Neural progenitor cell (in vitro differentiated cells): ENCODE data around the gene ENTPD5. TPM values are rescaled to one million over a fixed set of nuclear protein-coding genes. Genes with fewer than 3 reads are reported as not detected.
"Not testable (repeated sequence)": the region's sequence is repeated elsewhere in the genome, so short reads cannot be mapped to it uniquely, and the experiment has no call there.

Experiments used
- DNase-seq: peaks from one replicate; pipeline ENCODE4 v3.0.0-alpha.2; 2016; ENCODE audit warnings: low spot score
- H2AFZ ChIP-seq: fragments of 200-600 bp; sonication (generic); replicated peaks from 2 replicates; pipeline ENCODE4 v1.6.1; 2016; ENCODE audit warnings: antibody characterized with exemption
- H3F3A ChIP-seq: fragments of 200-600 bp; sonication (generic); 2 replicates; pipeline ENCODE4 v1.6.1; 2016; ENCODE audit warnings: antibody characterized with exemption, low read depth
- H3K27ac ChIP-seq: fragments of 200-600 bp; sonication (generic); 2 replicates; pipeline ENCODE4 v1.5.1; 2016; ENCODE audit warnings: mild to moderate bottlenecking
- H3K27me3 ChIP-seq: fragments of 200-600 bp; sonication (generic); 2 replicates; pipeline ENCODE4 v1.6.1; 2016; ENCODE audit warnings: mild to moderate bottlenecking, moderate library complexity
- H3K36me3 ChIP-seq: fragments of 200-600 bp; sonication (generic); 2 replicates; pipeline ENCODE4 v1.5.1; 2016
- H3K4me1 ChIP-seq: fragments of 200-600 bp; sonication (generic); 2 replicates; pipeline ENCODE4 v1.6.1; 2016; ENCODE audit warnings: mixed run types
- H3K4me2 ChIP-seq: fragments of 200-600 bp; sonication (generic); 2 replicates; pipeline ENCODE4 v1.6.1; 2016
- H3K4me3 ChIP-seq: fragments of 200-600 bp; sonication (generic); 2 replicates; pipeline ENCODE4 v1.5.1; 2016
- H3K79me2 ChIP-seq: fragments of 200-600 bp; sonication (generic); 2 replicates; pipeline ENCODE4 v1.6.1; 2016; ENCODE audit warnings: low read depth
- H3K9ac ChIP-seq: fragments of 200-600 bp; sonication (generic); 2 replicates; pipeline ENCODE4 v1.6.1; 2016
- H3K9me3 ChIP-seq: fragments of 200-600 bp; sonication (generic); 2 replicates; pipeline ENCODE4 v1.5.1; 2016; ENCODE audit warnings: low read depth
- H4K20me1 ChIP-seq: fragments of 200-600 bp; sonication (generic); 2 replicates; pipeline ENCODE4 v1.6.1; 2016; ENCODE audit warnings: low read depth
- H3K27ac Mint-ChIP-seq: 3 replicates; pipeline ENCODE4 v1.8.0; 2021; ENCODE audit warnings: mixed read lengths
- H3K27me3 Mint-ChIP-seq: 2 replicates; pipeline ENCODE4 v1.8.0; 2022; ENCODE audit warnings: low read depth, mild to moderate bottlenecking, inconsistent platforms, moderate library complexity, mixed read lengths; ENCODE audit not compliant: insufficient read depth
- H3K36me3 Mint-ChIP-seq: 3 replicates; pipeline ENCODE4 v1.8.0; 2021; ENCODE audit warnings: mixed read lengths
- H3K4me1 Mint-ChIP-seq: 3 replicates; pipeline ENCODE4 v1.8.0; 2021; ENCODE audit warnings: mixed read lengths
- H3K4me3 Mint-ChIP-seq: 3 replicates; pipeline ENCODE4 v1.8.0; 2021; ENCODE audit warnings: mild to moderate bottlenecking, moderate library complexity, mixed read lengths
- H3K9me3 Mint-ChIP-seq: 3 replicates; pipeline ENCODE4 v1.8.0; 2020; ENCODE audit warnings: mixed read lengths
- EZH2 ChIP-seq: fragments of 200-600 bp; sonication (generic); IDR thresholded peaks from 2 replicates; pipeline ENCODE4 v1.6.1; 2017; ENCODE audit warnings: antibody characterized with exemption, mild to moderate bottlenecking, moderate library complexity
- EZH2phosphoT487 ChIP-seq: fragments of 200-600 bp; sonication (generic); IDR thresholded peaks from 2 replicates; pipeline ENCODE4 v1.6.1; 2017; ENCODE audit warnings: antibody characterized with exemption
- total RNA-seq: library from RNA; depleted of rRNA; stranded (reverse); fragments of >200 nt; gene quantifications from 2 replicates; pipeline ENCODE4 v1.2.3, GENCODE V29; 2015; ENCODE audit warnings: low replicate concordance
- TF ChIP-seq, protein P1 (sequence below): fragments of 200-600 bp; sonication (generic); IDR thresholded peaks from 2 replicates; pipeline ENCODE4 v1.5.1; 2017; ENCODE audit warnings: antibody characterized with exemption, mild to moderate bottlenecking

The ENTPD5 gene
- total RNA-seq, 1 donor from 2014 or later, result 13.4 TPM

DNA sequence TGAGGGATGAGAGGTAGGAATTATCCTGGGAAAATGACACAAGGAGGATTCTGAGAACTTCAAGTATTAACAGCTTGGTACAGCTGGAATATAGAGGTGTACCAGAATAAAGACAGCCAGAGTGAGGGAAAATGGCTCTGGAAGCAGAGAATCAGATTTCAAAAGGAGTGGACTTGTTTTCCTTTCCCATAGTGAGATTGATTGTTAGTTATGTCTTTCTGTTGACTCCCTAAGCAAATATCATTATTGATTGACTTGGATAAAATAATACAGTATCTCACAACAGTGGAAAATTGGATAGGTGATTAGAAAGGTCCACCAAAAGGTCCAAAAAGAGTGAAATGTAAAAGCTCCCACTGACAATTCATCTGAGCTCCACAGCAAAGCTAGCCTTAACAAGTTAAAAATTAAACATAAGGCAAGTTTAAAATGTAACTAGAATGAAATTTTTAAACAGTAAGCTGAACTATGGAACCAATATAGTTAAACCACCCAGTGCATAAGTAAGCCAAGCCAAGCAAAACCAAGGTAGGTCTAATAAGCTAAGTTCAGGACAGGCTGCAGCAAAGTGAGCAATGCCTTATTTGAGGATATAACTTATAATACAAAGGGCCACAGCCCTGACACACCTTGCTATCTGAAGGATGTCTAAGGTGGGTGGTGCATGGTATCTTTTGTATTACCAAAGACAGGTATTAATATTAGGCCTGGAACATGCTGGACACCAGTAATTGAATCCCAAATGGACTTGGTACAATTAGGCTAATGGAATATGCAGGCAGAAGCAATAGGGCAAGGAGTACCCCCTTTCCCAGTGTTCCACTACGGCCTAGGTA lies 21.8 kb downstream of the ENTPD5 start:
- TF ChIP-seq EZH2phosphoT487, result no peak
- TF ChIP-seq EZH2, result no peak
- TF ChIP-seq, protein P1, sequence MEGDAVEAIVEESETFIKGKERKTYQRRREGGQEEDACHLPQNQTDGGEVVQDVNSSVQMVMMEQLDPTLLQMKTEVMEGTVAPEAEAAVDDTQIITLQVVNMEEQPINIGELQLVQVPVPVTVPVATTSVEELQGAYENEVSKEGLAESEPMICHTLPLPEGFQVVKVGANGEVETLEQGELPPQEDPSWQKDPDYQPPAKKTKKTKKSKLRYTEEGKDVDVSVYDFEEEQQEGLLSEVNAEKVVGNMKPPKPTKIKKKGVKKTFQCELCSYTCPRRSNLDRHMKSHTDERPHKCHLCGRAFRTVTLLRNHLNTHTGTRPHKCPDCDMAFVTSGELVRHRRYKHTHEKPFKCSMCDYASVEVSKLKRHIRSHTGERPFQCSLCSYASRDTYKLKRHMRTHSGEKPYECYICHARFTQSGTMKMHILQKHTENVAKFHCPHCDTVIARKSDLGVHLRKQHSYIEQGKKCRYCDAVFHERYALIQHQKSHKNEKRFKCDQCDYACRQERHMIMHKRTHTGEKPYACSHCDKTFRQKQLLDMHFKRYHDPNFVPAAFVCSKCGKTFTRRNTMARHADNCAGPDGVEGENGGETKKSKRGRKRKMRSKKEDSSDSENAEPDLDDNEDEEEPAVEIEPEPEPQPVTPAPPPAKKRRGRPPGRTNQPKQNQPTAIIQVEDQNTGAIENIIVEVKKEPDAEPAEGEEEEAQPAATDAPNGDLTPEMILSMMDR, result no peak
- no peak for DNase-seq
- no peaks in the 10 kb centered on the region for H3K79me2 ChIP-seq
- H3K27ac Mint-ChIP-seq, result peak overlapping the region; percentile 5
- no peaks in the 10 kb centered on the region for H3F3A ChIP-seq
- H3K9me3 Mint-ChIP-seq, result no peaks in the 10 kb centered on the region
- H3K27me3 Mint-ChIP-seq, result no peaks in the 10 kb centered on the region
- no peak overlapping the region for H3K9ac ChIP-seq
- H3K4me1 Mint-ChIP-seq, result no peaks in the 10 kb centered on the region
- no peaks in the 10 kb centered on the region for H3K27me3 ChIP-seq
- H3K4me3 Mint-ChIP-seq, result no peak overlapping the region
- H3K4me1 ChIP-seq, result no peaks in the 10 kb centered on the region
- H2AFZ ChIP-seq, result no peak overlapping the region
- no peaks in the 10 kb centered on the region for H3K36me3 ChIP-seq
- H3K27ac ChIP-seq, result no peak overlapping the region
- H3K4me3 ChIP-seq, result no peak overlapping the region
- no peak overlapping the region for H3K4me2 ChIP-seq
- H4K20me1 ChIP-seq, result no peaks in the 10 kb centered on the region
- no peaks in the 10 kb centered on the region for H3K9me3 ChIP-seq
- H3K36me3 Mint-ChIP-seq, result no peaks in the 10 kb centered on the region

DNA sequence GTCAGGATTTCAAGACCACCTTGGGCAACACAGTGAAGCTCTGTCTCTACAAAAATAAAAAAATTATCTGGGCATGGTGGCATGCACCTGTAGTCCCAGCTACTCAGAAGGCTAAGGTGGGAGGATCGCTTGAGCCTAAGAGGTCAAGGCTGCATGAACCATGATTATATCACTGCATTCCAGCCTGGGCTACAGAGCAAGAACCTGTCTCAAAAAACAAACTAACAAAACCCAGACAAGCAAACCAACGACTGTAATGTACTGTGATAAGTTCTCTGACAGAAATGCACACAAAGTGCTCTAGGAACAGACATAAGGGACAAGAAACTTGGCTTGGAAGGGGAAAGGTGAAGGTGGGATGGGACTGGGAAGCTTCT lies 22.4 kb downstream of the ENTPD5 start:
- Histone ChIP-seq H3K9ac (no peak overlapping the region), H3F3A (no peaks in the 10 kb centered on the region), H4K20me1 (no peaks in the 10 kb centered on the region), H3K4me3 (no peak overlapping the region), H3K4me2 (no peak overlapping the region), H3K36me3 (no peaks in the 10 kb centered on the region), H3K79me2 (no peaks in the 10 kb centered on the region), H3K27me3 (no peaks in the 10 kb centered on the region), H3K27ac (no peak overlapping the region), H3K4me1 (no peaks in the 10 kb centered on the region), H2AFZ (no peak overlapping the region), H3K9me3 (no peaks in the 10 kb centered on the region)
- Mint-ChIP-seq H3K36me3 (no peaks in the 10 kb centered on the region), H3K27me3 (no peaks in the 10 kb centered on the region), H3K4me3 (no peak overlapping the region), H3K4me1 (no peaks in the 10 kb centered on the region), H3K27ac (peak overlapping the region; percentile 5), H3K9me3 (no peaks in the 10 kb centered on the region)
- DNase-seq, result no peak
- no peak for TF ChIP-seq EZH2phosphoT487
- no peak for TF ChIP-seq EZH2
- TF ChIP-seq, protein P1, result no peak

DNA sequence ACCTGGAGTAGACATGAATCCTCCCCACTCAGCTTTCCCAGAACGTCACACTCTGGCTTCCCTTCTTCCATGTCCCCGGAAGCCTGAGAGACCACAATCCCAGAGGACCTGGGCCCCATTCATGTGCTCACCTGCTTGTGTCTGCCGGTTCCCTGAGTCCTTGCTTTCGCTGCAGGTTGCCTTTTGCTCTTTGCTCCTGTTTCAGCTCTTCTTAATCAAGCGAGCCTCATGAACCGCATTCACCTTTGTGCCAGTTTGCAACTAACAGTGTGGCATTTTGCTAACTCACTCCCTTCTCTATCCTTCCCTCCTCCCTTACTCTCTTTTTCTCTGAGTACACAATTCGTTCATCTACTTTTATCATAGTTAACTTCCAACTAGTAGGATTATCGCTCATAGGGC lies 23.1 kb downstream of the ENTPD5 start:
- Mint-ChIP-seq H3K4me3 (no peak overlapping the region), H3K36me3 (no peaks in the 10 kb centered on the region), H3K4me1 (no peaks in the 10 kb centered on the region), H3K27me3 (no peaks in the 10 kb centered on the region), H3K9me3 (no peaks in the 10 kb centered on the region), H3K27ac (no peak overlapping the region)
- Histone ChIP-seq H3K79me2 (no peaks in the 10 kb centered on the region), H3K4me2 (no peak overlapping the region), H3K27me3 (no peaks in the 10 kb centered on the region), H4K20me1 (no peaks in the 10 kb centered on the region), H3K27ac (no peak overlapping the region), H3K4me3 (no peak overlapping the region), H3K9ac (no peak overlapping the region), H2AFZ (no peak overlapping the region), H3K36me3 (no peaks in the 10 kb centered on the region), H3K9me3 (no peaks in the 10 kb centered on the region), H3F3A (no peaks in the 10 kb centered on the region), H3K4me1 (no peaks in the 10 kb centered on the region)
- TF ChIP-seq, protein P1, result no peak
- TF ChIP-seq EZH2phosphoT487 (no peak), EZH2 (no peak)
- DNase-seq, result no peak

DNA sequence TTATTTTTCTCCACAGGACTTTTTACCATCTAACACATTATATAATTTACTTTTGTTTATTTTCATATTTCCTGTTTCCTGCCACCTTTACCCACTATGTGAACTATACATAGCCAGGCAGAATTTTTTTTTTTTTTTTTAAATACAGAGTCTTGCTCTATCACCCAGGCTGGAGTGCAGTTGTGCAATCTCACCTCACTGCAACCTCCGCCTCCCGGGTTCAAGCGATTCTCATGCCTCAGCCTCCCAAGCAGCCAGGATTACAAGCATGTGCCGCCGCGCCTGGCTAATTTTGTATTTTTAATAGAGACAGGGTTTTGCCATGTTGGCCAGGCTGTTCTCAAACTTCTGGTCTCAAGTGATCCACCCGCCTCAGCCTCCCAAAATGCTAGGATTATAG lies 24.2 kb downstream of the ENTPD5 start:
- H3K36me3 ChIP-seq, H3F3A ChIP-seq, H3K9ac ChIP-seq, H2AFZ ChIP-seq, H3K4me1 ChIP-seq, H3K9me3 ChIP-seq, H3K36me3 Mint-ChIP-seq, H3K27ac ChIP-seq, H3K4me1 Mint-ChIP-seq, H3K9me3 Mint-ChIP-seq, DNase-seq, H4K20me1 ChIP-seq, H3K27ac Mint-ChIP-seq, H3K27me3 Mint-ChIP-seq, H3K79me2 ChIP-seq, H3K4me2 ChIP-seq, H3K27me3 ChIP-seq, H3K4me3 ChIP-seq, H3K4me3 Mint-ChIP-seq: not testable (repeated sequence)
